IPS-NIHi11 (cell line): ENCODE results near the gene ZNF608.

Experiments
- DNase-seq: peaks from one replicate; pipeline ENCODE4 v3.0.0; 2012; ENCODE audit warnings: mixed read lengths, low spot score

ZNF608 gene

DNA sequence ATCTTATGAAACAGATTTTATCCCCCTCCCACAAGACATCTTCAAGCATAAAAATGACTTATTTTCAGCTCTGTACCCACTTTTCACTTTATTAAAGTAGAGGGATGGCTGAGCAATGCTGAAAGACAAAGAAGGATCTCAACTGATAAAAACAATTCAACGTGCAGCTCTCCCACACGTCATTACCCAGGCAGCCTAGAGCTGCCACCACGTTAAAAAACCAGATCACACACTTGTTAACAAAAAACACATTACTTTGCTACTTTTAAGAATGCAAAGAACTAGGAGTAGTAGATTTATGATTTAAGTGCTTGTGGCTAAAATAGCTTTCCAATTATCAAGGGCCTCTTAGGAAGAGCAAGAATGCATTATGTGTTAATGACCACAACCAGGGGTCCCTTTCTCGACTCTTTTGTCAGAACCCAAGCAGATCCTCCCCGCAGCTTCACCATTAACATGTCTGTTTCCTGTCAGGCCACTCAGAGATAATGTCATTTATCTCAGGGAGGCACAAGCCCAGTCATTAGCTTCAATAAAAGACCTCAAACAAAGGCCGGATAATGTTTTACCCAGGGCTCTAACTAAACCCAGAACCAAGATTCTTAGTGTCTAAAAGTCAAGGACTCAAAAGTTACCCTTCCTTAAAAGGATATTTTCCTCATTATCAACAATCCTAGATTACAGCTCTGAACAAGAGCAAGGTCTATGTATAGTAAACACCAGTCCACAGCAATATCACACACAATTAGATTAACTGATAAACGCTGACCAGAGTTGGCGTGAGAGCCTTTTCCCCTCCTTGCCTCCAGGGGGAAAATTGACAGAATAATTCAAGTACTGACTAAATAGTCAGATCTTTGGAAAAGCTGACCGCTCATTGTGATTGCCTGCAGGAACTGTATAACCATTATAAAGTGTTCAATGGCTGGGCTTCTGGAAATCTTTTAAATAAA, 7.5 kb downstream of the ZNF608 start:
- DNase-seq, result peak; percentile 63

DNA sequence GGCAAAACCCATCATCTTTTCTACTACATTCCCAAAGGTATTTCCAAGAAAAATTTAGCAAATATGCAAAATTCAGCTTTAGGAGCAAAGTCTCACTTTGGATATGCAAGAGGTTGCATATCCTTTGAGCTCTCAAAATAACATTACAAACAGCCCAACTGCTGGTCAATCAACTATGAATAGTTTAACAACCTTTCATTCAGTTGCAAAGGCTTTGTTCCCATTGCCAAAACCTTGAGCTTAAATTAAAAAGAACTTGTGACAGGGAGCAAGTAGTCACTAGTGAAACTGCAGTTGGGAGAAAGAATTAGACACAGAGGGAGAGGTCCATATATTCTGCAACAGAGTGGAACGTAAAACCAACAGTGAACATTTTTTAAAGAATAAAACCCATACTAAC, 8.8 kb downstream of the ZNF608 start:
- no peak for DNase-seq

DNA sequence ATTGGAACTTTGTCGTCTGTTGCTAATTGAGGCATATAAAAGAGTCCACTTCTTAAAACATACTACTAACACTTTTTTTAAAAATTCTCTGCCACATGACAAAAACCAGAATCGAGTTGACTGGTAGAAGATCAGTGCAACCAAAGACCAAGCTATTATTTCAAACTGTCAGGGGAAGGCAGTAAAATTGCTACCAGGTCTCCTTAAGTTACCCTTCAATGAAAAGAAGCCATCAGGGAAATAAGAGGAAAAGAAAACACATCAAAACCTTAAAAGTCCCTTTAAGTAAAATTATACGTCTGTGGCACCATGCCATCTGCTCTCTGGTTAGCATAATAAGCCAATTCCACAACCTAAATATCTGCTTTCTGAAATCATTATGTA, 9.6 kb downstream of the ZNF608 start:
- no peak for DNase-seq

DNA sequence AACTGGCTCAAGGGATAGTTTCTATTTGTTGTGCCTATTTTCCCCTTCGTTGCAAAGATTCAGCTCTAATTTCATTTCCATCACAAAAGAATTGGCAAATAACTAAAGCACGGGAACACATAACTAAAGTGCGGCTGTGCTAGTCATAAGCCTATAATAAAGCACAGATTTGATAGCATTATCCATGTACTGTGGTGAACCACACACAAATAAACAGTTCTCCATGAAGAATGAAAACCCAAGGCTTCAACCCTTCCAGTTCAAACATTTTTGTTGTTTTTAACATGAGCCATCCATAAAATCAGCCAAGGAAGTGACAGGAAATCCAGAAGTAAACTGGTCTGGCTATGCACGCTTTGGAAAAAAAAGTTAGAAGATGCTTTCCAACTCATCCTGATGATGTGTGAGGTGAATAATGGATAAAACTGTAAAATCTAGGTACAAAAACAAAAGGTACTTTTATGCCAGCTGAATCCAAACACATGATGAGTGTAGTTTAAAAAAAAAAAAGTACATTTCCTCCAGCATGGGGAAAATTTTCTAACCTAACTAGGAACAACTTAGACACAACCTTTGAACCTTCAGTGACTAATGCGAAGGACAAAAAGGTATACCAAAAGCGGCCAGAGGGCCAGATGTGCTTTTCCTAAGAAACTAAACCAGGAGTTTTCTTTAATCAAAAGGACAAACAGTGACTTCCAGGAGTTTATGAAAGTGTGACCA, 10.2 kb downstream of the ZNF608 start:
- DNase-seq, result no peak

DNA sequence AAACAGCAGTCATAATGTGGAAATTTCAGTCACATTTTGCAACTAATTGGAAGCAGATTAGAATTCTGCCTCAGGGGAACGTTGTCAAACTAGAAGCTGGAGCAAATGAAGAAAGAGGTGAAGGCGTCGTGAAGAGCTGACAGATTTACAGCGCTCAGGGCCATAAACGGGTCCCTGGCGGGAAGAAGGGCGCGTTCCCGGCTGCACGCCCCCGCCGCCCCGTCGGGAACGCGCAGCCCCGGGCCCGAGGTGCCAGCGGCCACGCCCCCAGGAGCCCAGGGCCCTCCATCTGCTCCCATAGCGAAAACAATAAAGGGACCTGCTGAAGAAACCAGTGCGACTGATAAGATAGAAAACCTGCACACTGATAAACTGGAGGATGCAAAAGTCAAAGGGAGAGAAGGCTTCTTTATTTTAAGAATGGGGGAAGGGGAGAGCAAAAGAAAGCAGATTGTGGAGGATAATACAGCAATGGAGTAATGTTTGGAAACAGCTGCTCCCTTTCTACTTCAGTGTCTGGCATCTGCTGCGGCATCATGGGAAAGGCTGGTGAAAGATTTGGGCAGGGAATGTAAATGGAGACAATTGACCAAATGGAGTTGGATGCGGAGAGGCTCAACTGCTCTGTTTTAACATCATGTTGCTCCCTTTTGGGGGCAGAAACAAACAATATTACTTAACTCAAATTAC, 11.1 kb downstream of the ZNF608 start:
- DNase-seq, result peak; percentile 92

DNA sequence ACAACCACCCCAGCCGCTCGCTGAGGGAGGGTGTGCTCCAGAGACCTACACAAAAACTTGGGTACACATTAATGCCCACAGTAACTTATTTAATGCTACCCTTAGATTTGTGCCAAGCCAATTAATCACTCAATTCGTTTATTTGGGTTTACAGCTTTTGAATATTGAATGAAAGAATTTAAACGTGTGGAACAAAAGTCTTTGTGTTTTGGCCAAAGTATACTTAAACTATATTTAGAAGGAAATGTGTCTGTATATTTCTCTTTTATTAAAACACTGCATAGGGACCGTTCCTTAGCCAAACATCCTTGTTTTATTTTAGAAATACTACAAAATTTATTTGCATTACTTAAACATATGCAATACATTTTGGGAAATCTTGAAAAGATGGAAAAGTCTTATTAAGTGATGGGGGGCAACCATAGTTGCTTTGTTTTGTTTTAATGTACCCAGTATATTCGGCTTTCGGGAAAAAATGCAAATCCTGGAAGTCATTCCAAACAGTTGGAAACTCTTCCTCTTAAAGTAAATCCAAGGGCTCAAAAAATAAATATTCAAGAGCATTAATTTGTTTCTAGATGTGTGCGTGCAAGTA, 11.8 kb downstream of the ZNF608 start:
- DNase-seq, result no peak

DNA sequence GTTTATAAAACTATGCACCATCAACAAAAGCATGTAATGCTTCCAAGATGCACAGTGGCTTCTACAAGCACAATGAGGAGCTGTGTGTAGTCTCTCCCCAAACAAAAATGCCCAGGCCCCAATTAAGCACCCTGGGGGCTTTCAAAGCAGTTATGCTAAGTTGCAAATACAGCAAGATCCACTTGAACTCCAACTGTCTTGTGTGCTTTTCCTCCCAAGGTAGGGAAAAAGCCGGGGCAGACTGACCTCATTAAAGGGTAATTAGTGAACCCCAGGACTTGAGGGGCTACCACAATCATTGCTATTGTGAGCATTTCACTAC, 13.1 kb downstream of the ZNF608 start:
- DNase-seq, result no peak

DNA sequence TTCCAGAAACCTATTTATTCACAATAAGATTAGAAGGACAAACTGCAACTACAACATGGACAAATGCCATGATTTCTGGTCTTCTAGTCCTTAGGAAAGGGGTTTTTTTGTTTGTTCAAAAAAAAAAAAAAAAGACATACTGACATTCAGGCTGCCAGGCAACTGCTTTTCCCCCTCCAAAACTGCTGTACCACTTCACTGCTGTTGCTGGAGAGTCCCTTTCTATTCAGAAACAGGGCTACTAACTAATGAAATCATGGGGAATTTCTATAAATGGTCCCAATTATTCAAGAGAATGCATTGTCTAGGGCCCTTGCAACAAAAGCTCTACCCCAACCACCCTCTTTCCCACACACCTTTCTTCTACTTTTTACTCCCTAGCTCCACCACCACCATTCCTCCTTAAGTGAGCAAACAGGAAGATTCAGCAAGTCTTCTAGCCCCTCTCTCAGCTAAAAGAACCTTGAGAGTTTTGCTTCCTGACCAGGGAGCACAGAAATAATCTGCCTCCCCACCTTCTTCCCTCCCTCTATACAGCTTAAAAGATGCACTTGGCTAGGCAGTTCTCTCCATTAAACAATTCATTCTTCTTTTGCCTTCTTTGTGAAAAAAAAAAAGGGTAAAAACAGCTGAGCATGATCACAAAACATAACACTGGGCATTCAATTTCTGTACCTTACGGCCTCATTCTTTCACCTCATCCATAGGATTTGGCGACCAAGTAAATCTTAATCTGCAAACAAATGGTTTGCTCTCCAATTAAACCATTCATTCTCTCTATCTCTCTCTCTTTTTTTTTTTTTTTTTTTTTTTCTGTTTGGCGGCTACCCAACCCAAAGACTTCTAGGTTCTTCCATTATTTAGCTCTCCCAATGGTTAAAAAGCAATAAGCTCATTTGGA, 13.8 kb downstream of the ZNF608 start:
- no peak for DNase-seq

DNA sequence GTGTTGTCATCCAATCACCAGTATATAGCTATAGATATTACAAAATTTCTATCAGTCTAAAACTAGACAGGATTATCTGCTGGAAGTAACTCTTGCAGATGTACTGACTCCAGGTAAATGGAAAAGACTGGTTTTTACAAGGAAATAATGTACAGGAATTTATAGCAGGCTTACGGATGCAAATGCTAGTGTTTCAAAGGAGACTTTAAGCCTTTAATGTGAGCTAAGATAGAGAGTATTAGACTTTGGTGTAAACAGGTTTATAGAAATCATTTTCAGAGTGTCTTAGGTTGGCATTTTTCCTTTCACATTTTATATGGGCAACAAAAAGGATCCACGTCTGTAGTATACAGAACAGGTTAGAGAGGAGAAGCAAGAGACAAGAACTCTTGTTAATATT, 16.1 kb downstream of the ZNF608 start:
- DNase-seq, result no peak

DNA sequence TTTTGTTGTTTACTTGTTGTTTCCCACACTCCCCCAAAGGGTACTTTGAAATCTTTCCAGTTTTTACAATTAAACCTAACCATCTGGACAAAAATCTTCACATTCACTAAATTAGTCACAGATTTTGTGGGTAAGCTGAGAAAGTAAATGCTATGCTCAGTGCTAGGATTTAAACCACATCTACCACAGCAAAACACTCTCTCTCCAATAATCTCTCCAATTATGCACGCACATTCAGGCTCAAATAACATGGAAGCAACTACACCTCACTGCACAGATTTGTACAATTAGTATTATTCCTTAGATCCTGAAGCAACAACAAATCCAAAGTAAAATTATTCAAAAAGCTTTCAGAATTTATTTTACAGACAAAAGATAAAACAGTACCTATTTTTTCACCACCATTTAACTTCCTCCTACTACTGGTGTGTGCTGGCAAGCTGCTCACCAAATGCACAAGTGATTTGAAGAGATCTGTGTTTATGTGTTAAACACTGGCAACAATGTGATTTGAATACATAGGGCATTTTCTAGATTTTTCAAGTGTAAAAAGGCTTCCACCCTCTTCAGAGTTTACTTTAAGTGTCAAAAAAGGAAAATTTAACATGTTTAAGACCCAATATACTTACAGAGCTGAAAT, 16.6 kb downstream of the ZNF608 start:
- DNase-seq, result no peak

DNA sequence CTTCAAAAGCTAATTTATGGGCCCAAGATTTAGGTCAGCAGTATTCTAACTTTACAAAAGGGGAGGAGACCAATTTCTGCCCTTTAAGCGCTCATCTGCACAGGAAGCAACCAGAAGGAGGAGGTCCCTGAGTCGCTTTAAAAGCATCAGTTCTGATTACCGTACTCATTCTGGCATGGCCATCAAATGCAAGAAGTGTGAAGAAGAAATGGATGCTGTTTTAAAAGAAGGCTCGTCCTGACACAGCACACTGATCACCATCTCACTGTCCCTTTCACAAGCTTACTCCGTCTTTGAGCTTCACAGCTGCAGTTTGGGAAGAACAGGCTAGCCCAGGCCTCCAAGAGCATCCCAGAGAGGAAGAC, 17.5 kb downstream of the ZNF608 start:
- no peak for DNase-seq

DNA sequence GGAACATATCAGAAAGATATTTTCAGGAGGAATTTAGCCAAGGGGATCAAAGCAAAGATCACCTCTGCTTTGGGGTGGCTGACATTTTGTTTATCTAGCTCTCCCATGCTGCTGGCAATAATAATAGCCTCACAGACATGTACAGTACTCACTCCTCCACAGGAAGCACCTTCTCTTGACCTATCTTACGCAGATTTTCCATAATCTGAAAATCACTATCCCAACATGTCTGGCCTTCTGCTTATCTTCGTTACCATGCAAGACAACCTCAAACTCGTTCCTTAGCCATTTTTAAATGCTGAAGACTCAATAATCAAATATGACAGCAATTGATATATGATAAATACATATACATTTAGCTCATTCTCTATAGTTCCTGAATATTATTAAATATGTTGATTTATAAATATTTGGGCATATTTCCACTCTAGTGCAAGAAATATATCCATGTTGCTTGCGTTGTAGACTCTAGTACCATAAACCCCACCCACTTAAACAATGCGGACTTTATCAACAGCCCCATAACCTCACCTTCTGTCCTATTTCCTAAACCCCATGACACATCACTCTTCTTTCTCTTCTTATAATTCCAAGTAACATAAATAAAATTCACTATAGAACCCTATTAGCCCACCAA, 18.0 kb downstream of the ZNF608 start:
- no peak for DNase-seq

DNA sequence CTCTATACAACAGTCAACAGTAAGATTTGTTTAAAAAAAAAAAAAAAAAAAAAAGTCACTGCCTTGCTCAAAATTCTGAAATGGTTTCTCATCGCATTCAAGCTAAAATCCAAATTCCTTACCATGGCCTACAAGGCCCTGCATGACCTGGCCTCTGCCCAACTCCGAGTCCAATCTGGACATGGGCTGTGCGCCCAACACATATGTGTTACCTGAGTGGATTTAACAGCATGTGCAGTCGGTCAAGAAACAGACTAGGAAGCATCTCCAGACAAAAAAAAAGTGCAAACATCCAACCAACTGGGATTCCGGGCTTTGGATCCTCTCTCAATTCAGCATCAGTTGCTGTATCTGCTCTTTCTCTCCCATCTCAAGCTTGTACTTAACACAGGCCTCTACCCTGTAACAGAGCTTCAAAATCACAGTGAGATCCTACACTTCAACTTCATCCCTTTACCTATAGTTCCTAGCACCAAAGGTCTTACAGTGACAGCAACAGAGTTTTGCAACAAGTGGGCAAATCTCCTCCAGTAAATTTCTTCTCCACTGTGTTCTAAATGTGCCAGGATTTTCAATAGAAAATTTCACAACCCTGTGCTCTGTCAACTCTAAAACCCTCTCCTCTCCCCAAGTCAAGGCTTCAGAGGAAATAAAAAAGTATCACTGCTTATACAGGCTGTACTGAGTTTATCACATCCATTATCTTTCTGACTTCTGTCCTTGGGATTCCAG, 19.6 kb downstream of the ZNF608 start:
- no peak for DNase-seq

DNA sequence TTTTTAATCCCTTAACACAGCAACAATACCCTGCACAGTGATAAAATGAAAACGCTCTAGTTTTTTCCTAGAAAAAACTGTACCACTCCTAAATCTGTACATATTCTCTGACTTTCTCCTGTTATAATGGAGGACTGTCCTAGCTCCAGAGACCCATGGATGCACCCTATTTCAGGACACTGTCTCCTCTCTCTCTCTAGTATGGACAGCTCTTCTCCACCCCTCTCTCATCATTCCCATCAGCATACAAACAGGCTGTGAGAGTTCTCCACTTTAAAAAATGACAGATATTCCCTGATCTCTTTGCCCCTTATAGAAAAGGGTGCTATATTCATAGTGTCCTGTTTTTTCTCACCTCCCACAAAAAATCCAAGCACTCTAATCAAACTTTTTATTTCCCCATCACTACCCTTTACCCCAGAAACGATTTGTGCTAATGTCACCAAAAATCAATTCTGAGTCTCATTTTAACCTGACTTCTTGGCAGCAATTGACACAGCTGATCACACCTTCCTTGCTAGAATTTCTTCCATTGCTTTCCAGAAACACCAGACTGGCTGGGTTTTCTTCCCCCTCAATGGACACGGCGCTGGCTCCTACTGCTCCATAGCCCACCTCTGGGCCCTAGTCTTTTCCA, 20.7 kb downstream of the ZNF608 start:
- no peak for DNase-seq

DNA sequence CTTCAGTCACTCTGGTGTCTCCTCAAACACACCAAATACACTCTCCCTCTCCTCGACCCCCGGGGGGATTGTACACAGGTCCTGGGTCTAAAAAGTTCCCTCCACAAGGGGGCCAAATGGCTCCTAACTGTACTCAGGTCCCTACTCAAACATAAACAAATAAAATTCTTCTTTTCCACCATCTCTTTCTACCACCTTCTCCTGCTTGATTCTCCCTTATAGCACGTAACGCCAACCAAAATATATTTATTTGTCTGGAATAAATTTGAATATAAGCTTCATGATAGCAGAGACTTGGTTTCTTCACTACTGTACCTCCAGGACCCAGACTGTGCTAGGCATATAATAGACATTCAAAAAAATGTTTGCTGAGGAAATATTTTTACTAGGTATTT, 21.4 kb downstream of the ZNF608 start:
- no peak for DNase-seq

DNA sequence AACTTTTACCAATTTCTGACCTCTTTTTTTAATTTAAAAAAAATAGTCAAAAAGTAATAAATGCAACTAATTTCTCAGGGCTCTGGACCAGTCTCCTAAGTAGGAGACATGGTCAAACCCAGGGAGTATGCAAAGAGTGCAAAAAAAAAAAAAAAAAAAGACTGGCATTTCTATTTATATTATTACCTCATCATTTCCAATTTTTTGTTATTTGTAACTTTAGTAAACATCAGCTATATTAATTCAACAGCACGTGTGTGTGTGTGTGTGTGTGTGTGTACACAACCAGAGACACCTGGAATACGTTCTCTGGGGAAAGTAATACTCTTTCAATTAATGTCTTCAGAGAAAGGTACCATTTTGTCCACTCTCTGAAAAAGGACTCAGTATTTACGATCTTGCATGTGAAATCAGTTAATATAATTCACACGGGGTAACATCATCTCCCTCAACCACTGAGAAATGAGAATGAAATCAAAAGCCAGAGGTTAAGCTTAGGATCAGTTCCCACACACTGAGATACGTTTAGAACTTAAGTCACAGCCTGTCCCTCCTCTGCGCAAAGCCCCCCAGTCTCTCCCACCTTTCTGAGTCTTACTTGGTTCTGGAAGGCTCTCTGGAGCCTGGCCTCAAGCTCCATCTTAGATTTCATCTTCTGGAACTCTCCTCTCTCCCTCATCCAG, 21.9 kb downstream of the ZNF608 start:
- DNase-seq, result no peak

DNA sequence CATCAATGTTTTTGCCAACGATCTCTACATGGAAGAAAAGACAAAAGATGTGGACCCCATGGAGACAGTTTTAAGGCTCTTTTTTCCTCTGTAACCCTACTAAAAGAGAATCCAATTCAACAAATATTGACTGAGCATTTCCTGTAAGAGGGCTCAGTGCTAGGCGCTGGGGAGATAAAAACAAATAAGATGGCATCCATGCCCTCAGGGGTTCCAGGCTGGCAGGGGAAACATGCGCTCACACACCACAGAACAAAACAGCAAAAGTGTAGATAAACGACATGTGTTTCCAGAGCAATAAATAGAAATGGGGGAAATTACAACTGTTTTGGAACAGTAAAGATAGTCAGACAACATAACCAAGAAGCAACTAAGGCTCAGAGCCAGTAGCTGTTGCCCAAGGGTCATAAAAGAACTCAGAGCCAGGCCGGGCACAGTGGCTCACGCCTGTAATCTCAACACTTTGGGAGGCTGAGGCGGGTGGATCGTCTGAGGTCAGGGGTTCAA, 25.2 kb downstream of the ZNF608 start:
- no peak for DNase-seq

DNA sequence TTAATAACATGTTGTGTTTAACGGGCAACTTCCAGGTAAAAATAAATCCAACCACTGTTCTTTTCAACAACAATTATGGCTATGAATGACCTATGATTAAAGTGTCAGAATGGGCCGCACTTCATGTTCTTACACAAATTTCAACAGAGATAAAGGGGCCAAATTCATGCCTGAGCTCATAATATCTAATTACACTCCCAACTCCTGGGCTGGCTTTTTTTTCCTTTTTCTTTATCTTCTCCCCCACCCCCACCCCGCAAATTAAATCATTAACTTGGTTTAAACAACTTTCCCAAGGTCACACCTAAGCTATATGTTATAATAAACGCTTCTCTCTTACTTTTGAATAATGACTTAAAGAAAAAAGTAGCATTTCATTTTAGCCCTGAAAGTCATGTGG, 25.8 kb downstream of the ZNF608 start:
- DNase-seq, result no peak
